ENCODE results near the gene TIE1. TPM values are rescaled to one million over a fixed set of nuclear protein-coding genes. Genes with fewer than 3 reads are reported as not detected.

TIE1 gene
- total and polyA plus RNA-seq, 2 of the 13 experiments (the other 11 are each of a cell fraction or from before 2014, with no cell fraction given), result 0.58 to 0.84 TPM

DNA sequence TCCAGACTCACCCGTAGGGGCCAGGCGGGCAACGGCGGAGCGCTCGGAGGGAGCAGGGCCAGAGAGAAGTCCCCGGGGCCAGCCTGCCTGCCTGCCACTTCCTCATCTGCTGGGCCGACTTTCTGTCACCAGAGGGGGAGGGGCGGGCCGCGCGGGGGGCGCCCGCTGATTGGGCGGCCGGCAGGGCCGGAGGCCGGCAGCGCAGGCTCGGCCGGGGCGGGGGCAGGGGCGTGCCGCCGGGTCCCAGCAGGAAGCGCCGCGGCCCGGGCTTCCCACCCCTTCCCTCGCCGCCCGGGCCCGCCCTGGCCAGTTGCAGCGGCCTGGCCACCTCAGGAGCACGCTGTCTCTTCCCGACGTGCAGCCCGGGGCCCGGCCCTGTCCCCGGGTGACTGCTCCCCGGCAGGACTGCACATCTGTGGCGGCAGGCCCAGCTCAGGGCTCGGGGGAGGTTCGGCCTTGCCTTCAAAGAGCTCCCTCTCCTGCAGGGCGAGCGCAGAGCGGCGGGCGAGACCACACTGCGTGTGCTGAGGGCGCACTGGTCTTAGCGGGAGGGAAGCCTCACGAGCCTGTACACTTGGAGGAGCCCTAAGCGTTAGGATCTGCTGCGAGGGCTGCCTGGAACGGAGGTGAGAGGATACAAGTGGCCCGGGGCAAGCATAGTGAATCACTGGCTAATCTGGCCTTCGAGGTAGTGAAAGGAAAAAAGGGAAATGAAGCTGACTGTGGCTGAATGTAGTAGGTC lies 67.3 kb downstream of the TIE1 start, which contains the start of gene ELOVL1 (continued):
- 0 out of 2 replicates have a peak, but pooled peaks have one; percentile 81 for TF ChIP-seq GPN1 (CRISPR knock-in tag; IDR thresholded peaks at IDR 0.05; ENCODE audit: borderline replicate concordance)
- peak; percentile 87; the same call in 1 of the 3 replicates for TF ChIP-seq MXI1 (IDR thresholded peaks at IDR 0.05; ENCODE audit: borderline replicate concordance, low read depth, low read length)
- 0 out of 2 replicates have a peak, but pooled peaks have one; percentile 82 for TF ChIP-seq ZNF713 (CRISPR knock-in tag; IDR thresholded peaks at IDR 0.05)
- TF ChIP-seq ZNF619 (CRISPR knock-in tag; IDR thresholded peaks at IDR 0.05), result peak; percentile 70; the same call in 1 of the 2 replicates
- TF ChIP-seq ZFP37 (CRISPR knock-in tag; IDR thresholded peaks at IDR 0.05; ENCODE audit: borderline replicate concordance), result 0 out of 2 replicates have a peak, but pooled peaks have one; percentile 25
- TF ChIP-seq ZNF781 (CRISPR knock-in tag; IDR thresholded peaks at IDR 0.05; ENCODE audit: borderline replicate concordance, not compliant biosample characterization), result peak; percentile 92
- TF ChIP-seq ZNF615 (CRISPR knock-in tag; IDR thresholded peaks at IDR 0.05; ENCODE audit: borderline replicate concordance), result no peak
- TF ChIP-seq EP300 (IDR thresholded peaks at IDR 0.05; ENCODE audit: low read depth in 2 of 2, low read length in 2 of 2), result no peak
- 0 out of 2 replicates have a peak, but pooled peaks have one; percentile 20 for TF ChIP-seq EP300 (CRISPR knock-in tag; IDR thresholded peaks at IDR 0.05; ENCODE audit: borderline replicate concordance)
- TF ChIP-seq ZSCAN9 (CRISPR knock-in tag; IDR thresholded peaks at IDR 0.05; ENCODE audit: borderline replicate concordance), result peak; percentile 76; the same call in 1 of the 2 replicates
- TF ChIP-seq, protein P1, sequence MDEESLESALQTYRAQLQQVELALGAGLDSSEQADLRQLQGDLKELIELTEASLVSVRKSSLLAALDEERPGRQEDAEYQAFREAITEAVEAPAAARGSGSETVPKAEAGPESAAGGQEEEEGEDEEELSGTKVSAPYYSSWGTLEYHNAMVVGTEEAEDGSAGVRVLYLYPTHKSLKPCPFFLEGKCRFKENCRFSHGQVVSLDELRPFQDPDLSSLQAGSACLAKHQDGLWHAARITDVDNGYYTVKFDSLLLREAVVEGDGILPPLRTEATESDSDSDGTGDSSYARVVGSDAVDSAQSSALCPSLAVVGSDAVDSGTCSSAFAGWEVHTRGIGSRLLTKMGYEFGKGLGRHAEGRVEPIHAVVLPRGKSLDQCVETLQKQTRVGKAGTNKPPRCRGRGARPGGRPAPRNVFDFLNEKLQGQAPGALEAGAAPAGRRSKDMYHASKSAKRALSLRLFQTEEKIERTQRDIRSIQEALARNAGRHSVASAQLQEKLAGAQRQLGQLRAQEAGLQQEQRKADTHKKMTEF (CRISPR knock-in tag; IDR thresholded peaks at IDR 0.05), result peak; percentile 95
- TF ChIP-seq POGZ (CRISPR knock-in tag; IDR thresholded peaks at IDR 0.05), result 0 out of 2 replicates have a peak, but pooled peaks have one; percentile 40
- no peak for TF ChIP-seq SOX13 (IDR thresholded peaks at IDR 0.05)
- TF ChIP-seq SOX13 (CRISPR knock-in tag; conservative IDR thresholded peaks at IDR 0.05 in 1 of 2, IDR thresholded peaks at IDR 0.05 in 1 of 2), result peak in 1 of 2 experiments; percentile 17; a peak in 1 of 4 replicates
- 0 out of 2 replicates have a peak, but pooled peaks have one; percentile 26 for TF ChIP-seq NFIB (CRISPR knock-in tag; IDR thresholded peaks at IDR 0.05; ENCODE audit: borderline replicate concordance)
- TF ChIP-seq ZNF644 (CRISPR knock-in tag; IDR thresholded peaks at IDR 0.05; ENCODE audit: low read depth), result no peak
- TF ChIP-seq PRMT3 (CRISPR knock-in tag; IDR thresholded peaks at IDR 0.05; ENCODE audit: borderline replicate concordance, low read depth), result no peak
- peak; percentile 82; the same call in 1 of the 2 replicates for TF ChIP-seq SMAD1 (CRISPR knock-in tag; IDR thresholded peaks at IDR 0.05; ENCODE audit: borderline replicate concordance, low read depth)
- 0 out of 2 replicates have a peak, but pooled peaks have one; percentile 74 for TF ChIP-seq AHR (CRISPR knock-in tag; IDR thresholded peaks at IDR 0.05)
- 0 out of 2 replicates have a peak, but pooled peaks have one; percentile 49 for TF ChIP-seq ZNF709 (CRISPR knock-in tag; IDR thresholded peaks at IDR 0.05)
- TF ChIP-seq, protein P2, sequence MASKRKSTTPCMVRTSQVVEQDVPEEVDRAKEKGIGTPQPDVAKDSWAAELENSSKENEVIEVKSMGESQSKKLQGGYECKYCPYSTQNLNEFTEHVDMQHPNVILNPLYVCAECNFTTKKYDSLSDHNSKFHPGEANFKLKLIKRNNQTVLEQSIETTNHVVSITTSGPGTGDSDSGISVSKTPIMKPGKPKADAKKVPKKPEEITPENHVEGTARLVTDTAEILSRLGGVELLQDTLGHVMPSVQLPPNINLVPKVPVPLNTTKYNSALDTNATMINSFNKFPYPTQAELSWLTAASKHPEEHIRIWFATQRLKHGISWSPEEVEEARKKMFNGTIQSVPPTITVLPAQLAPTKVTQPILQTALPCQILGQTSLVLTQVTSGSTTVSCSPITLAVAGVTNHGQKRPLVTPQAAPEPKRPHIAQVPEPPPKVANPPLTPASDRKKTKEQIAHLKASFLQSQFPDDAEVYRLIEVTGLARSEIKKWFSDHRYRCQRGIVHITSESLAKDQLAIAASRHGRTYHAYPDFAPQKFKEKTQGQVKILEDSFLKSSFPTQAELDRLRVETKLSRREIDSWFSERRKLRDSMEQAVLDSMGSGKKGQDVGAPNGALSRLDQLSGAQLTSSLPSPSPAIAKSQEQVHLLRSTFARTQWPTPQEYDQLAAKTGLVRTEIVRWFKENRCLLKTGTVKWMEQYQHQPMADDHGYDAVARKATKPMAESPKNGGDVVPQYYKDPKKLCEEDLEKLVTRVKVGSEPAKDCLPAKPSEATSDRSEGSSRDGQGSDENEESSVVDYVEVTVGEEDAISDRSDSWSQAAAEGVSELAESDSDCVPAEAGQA (IDR thresholded peaks at IDR 0.05; ENCODE audit: low read depth), result no peak
- TF ChIP-seq, protein P2 (CRISPR knock-in tag; IDR thresholded peaks at IDR 0.05; ENCODE audit: borderline replicate concordance), result peak; percentile 45; the same call in 1 of the 2 replicates
- peak; percentile 69 for TF ChIP-seq ZNF768 (CRISPR knock-in tag; IDR thresholded peaks at IDR 0.05)

Data from HepG2 (cell line).